Parathyroid adenoma (tissue), 2 donors: Measurements from ENCODE around the gene RNASE8.

Experiments
- H2AFZ ChIP-seq: fragments of 300-600 bp; sonication (generic); one replicate; pipeline ENCODE4 v1.7.0; 2017; ENCODE audit warnings: antibody characterized with exemption, mild to moderate bottlenecking
- H3K27ac ChIP-seq: fragments of 300-600 bp; sonication (generic); one replicate; pipeline ENCODE4 v1.7.0; 2017
- H3K27me3 ChIP-seq: fragments of 300-600 bp; sonication (generic); one replicate; pipeline ENCODE4 v1.7.0; 2017; ENCODE audit warnings: low read length; ENCODE audit not compliant: control insufficient read depth, insufficient read depth
- H3K36me3 ChIP-seq: fragments of 300-600 bp; sonication (generic); one replicate; pipeline ENCODE4 v1.7.0; 2017; ENCODE audit warnings: low read length; ENCODE audit not compliant: control insufficient read depth, insufficient read depth
- H3K4me1 ChIP-seq: fragments of 300-600 bp; sonication (generic); one replicate; pipeline ENCODE4 v1.7.0; 2017; ENCODE audit warnings: control low read depth
- H3K4me2 ChIP-seq: fragments of 300-600 bp; sonication (generic); one replicate; pipeline ENCODE4 v1.7.0; 2017; ENCODE audit warnings: low read length
- H3K4me3 ChIP-seq: fragments of 300-600 bp; sonication (generic); one replicate; pipeline ENCODE4 v1.7.0; 2017; ENCODE audit warnings: low read depth, low read length
- H3K79me2 ChIP-seq: fragments of 300-600 bp; sonication (generic); one replicate; pipeline ENCODE4 v1.7.0; 2017; ENCODE audit warnings: control low read depth
- H3K9ac ChIP-seq: fragments of 300-600 bp; sonication (generic); one replicate; pipeline ENCODE4 v1.7.0; 2017; ENCODE audit warnings: mild to moderate bottlenecking
- H3K9me3 ChIP-seq: fragments of 300-600 bp; sonication (generic); one replicate; pipeline ENCODE4 v1.7.0; 2017; ENCODE audit warnings: low read length; ENCODE audit not compliant: control insufficient read depth
- CTCF ChIP-seq: fragments of 300-600 bp; sonication (generic); IDR thresholded peaks from one replicate; pipeline ENCODE4 v1.7.0; 2017; ENCODE audit warnings: antibody characterized with exemption, mild to moderate bottlenecking
- donor health status: primary hyperparathyroidism.

The RNASE8 gene

DNA sequence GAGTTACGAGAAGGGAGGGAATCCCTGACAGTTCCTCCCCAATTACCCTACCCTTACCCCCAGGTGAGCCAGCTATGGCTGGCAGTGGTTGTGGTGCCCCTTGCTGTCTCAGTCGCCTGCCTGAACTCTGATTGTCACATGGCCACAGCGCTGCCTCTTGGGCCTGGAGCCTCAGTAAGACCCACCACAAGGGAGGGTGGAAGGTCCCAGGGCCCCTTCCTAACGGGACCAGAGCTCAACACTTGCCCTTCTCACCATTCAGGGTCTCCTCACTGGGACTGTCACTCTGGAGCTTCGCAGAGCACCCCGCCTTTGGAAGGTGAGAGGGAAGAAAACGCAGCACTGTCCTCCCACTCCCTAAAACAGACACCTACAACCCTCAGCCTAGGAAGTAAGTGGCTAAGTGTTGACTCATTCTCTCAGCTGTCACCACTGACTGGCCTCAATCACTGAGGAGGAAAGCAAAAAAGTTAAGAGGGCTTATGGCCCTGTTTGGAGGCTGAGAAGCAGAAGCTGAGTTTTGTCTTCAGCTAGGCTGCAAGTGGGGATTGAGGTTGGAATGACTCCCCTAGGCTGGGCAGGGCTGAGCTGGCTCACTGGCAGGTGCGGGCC, 44.3 kb downstream of the RNASE8 start:
- Histone ChIP-seq H3K9me3 (no peaks in the 10 kb centered on the region), H3K4me2 (no peak overlapping the region), H3K79me2 (peaks cover 21% of the 10 kb centered on the region), H3K4me1 (peaks cover 51% of the 10 kb centered on the region), H3K27ac (peak overlapping the region; percentile 97), H2AFZ (no peak overlapping the region), H3K27me3 (no peaks in the 10 kb centered on the region), H3K9ac (no peak overlapping the region), H3K4me3 (no peak overlapping the region), H3K36me3 (no peaks in the 10 kb centered on the region)
- no peak for TF ChIP-seq CTCF

DNA sequence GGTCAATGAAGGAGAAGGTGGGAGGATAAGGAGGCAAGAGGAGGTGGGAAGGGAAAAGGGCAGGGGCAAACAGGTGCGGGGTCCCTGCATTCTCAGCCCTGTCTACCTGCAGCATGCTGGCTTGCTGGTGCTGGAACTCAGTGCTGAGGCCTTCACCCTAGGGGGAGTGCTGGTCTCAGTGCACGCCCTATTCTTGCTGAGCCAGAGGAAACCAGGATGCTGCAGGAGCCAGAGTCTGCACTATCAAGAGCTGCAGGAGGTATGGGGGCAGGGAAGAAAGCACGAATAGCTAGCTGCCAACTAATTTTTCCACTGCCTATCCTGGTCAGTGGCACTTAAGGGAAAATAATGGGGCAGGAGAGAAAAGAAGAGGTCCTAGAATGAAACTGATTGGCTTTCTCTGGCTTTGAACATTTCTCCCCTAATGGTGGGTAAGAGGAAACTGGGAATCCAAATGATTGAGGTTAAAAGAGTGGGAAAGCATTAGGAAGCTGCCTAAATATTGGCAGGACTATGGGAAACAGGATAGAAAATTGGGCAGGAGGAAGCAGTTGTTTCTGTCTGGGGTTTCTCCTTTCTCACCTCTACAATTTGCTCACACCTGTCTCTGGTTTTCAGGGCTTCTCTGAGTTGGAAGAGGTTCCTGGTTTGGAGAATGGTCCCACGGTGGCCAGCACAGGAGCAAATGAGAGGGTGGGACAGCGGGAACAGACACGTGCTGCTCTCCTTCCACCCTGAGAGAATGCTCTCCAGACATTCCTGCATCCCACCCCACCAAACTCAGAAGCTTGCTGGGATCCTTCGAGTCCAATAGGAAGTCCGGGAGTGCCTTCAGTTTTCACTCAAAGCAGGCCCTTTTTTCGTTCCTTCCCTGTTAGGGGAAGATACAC, 45.1 kb downstream of the RNASE8 start:
- peak overlapping the region; percentile 84 for H3K4me3 ChIP-seq
- H3K9ac ChIP-seq, result no peak overlapping the region
- H3K9me3 ChIP-seq, result no peaks in the 10 kb centered on the region
- peak overlapping the region; percentile 97 for H3K4me2 ChIP-seq
- peaks cover 21% of the 10 kb centered on the region for H3K79me2 ChIP-seq
- TF ChIP-seq CTCF, result no peak
- H3K36me3 ChIP-seq, result no peaks in the 10 kb centered on the region
- H3K27me3 ChIP-seq, result no peaks in the 10 kb centered on the region
- H3K4me1 ChIP-seq, result peaks cover 52% of the 10 kb centered on the region
- peak overlapping the region; percentile 97 for H3K27ac ChIP-seq
- peak overlapping the region; percentile 91 for H2AFZ ChIP-seq

- H3K4me2 ChIP-seq, result peak overlapping the region; percentile 97
- no peak overlapping the region for H3K9ac ChIP-seq
- no peaks in the 10 kb centered on the region for H3K27me3 ChIP-seq
- peak overlapping the region; percentile 91 for H2AFZ ChIP-seq
- H3K27ac ChIP-seq, result peak overlapping the region; percentile 97
- peak overlapping the region; percentile 84 for H3K4me3 ChIP-seq
- no peaks in the 10 kb centered on the region for H3K9me3 ChIP-seq
- H3K36me3 ChIP-seq, result no peaks in the 10 kb centered on the region
- peaks cover 21% of the 10 kb centered on the region for H3K79me2 ChIP-seq
- peaks cover 52% of the 10 kb centered on the region for H3K4me1 ChIP-seq
- TF ChIP-seq CTCF, result no peak
Observed at GRCh38 chr14:21103411-21103709, 45.7 kb downstream of the RNASE8 start.

DNA sequence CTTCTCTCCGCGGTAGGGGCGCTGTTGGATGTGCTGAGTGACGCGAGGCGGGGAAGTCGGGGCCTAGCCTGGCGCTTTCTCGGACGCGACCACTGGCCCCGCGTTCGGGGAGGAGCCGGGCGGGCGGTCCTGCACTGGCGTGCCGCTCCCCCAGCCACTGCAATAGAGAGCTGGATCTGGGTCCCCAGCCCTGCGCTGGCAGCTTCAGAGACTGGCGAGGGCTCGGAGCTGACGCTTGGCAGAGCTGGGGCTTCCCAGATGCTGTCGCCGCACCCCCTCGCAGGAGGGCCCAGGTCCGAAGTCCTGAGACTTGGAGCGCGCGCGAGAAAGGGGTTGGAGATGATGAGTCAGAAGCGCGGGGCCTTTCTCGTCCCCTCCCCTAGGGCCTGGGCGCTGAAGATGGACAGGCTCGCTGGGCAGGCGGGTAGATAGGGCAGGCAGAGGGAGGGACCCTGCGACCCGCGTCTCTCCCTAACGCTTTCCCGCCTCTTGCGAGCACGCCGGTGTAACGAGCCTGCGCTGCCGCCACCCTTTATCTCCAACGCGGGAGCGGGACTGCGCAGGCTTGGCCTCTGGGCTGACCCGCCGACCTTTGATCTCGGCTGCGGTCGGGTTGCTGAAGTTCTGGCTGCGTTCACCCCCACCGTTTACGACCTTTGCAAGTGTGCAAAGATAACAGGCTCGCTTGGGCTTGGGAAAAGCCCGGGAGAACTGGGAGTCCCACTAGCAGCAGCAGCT, 46.3 kb downstream of the RNASE8 start:
- Histone ChIP-seq H3K4me2 (peak overlapping the region; percentile 97), H3K27ac (peak overlapping the region; percentile 97), H3K4me3 (peak overlapping the region; percentile 84), H3K27me3 (no peaks in the 10 kb centered on the region), H3K9ac (peak overlapping the region; percentile 73), H3K36me3 (no peaks in the 10 kb centered on the region), H3K9me3 (no peaks in the 10 kb centered on the region), H2AFZ (peak overlapping the region; percentile 91), H3K79me2 (peaks cover 21% of the 10 kb centered on the region), H3K4me1 (peaks cover 51% of the 10 kb centered on the region)
- peak; percentile 90 for TF ChIP-seq CTCF
